GM19193 (cell line): ENCODE results near the gene AHNAK2.

ENCODE experiments used
- POLR2A ChIP-seq: IDR thresholded peaks from 4 replicates; pipeline ENCODE4 v1.6.1; 2011; ENCODE audit not compliant: insufficient read depth, insufficient read length; ENCODE audit errors: extremely low read depth

The AHNAK2 gene

DNA sequence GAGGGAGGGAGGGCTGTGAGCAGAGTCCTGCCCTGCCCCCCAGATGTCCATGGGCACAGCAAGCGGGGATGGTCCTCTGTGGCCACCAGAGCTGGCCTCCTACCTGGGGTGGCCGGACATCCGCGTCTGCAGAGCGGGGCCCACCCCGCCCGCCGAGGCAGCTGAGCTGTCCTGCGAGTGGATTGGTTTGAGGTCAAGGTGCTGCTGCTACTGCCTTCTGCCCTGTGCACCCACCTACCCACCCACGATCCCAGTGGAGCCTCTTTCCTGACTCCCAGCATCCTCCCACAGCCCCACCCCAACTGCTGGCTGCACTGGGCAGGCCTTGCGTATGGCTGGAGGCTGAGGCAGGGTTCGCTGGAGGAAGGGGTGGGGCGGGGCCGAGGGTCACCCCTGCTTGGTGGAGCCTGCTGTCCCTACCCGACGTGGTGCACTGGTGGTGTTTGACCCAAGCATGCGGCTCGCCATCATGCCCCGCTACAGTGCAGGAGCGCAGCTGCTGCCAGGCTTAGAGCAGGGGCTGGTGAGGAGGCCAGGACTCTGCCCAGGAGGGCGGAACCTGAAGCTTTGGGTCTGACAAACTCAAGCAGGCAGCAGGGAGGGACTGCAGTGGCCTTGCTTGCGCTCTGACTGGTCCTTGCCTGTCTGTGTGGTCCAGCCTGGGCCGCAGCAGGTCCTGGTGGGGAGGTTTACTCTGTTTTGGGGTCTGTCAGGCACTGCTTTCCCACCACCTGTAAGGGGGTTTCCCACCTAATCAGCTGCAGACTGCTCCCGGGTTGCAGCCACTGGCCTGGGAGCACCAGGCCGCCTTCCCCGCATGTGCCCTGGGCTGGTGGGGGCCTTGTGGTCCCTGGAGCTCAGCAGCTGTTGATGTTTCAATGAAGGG, 89.4 kb downstream of the AHNAK2 start:
- no peak for TF ChIP-seq POLR2A

DNA sequence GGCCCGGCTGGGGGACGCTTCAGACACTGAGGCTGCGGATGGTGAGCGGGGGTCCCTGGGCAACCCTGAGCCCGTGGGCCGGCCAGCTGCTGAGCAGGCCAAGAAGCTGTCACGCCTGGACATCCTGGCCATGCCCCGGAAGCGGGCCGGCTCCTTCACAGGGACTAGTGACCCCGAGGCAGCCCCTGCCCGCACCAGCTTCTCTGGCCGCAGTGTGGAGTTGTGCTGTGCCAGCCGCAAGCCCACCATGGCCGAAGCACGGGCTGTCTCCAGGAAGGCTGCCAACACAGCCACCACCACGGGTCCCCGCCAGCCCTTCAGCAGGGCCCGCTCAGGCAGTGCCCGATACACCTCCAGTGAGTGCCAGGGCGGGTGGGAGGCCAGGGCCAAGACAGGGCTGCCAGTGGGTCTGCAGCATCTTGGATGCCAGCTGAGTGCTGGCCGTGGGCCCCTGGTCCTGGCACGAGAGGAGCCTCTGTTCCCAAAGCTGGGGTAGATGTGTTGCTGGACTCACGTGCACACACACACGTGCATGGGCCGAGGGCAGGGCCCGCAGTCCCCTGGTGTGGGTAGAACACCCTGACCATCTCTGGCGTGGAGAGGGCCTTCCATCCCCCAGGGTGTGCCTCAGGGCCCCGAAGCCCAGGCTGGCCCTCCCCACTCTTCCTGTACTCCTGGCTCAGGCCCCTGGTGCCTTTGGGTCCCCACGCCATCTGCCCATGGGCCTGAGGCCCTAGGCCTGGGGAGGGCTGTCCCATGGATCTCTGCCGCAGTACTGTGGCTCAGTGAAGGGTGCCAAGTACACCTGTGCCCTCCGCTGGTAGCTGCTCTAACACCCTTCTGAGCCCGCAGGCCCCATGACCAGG, 90.3 kb downstream of the AHNAK2 start:
- no peak for TF ChIP-seq POLR2A
